ENCODE results near the gene GSC2. TPM values are rescaled to one million over a fixed set of nuclear protein-coding genes. Genes with fewer than 3 reads are reported as not detected.

Gene GSC2
- total RNA-seq (2021; fragmentation: NEBNext Ultra II Directional; extraction: Animal tissue kit (Norgen Biotek cat#: 25700)) (0.42 and 0.48 TPM in 2 replicates), polyA plus RNA-seq (2011; rRNA removed) (0.17 and 0.19 TPM in 2 replicates), polyA minus RNA-seq (2011; rRNA and poly(A)+ RNA removed) (not detected in 2 replicates)
- 0.08 TPM for polyA plus RNA-seq (2011; cell fraction: cytosol; rRNA removed)
- not detected for polyA plus RNA-seq (2011; cell fraction: nucleus; rRNA removed)
- polyA plus RNA-seq (2012, experiment 1 of 2), result 0.31 TPM in 2 of 4 replicates, not detected in the others
- polyA plus RNA-seq (2012, experiment 2 of 2), result not detected
- 0.04 TPM for polyA plus RNA-seq (2013, experiment 1 of 2)
- polyA plus RNA-seq (2013, experiment 2 of 2), result 0.09 TPM
- polyA minus RNA-seq (2011; cell fraction: cytosol; rRNA and poly(A)+ RNA removed), result not detected
- not detected for polyA minus RNA-seq (2011; cell fraction: nucleus; rRNA and poly(A)+ RNA removed)
- long read RNA-seq, experiment 1, partial matches to known transcripts, result 1 of 2 reads
- long read RNA-seq, experiment 1, other reads (novel, unspliced or antisense), result 1 of 2 reads
- long read RNA-seq, experiment 2, result 0 reads

- no peak within 1 kb of the TSS; a peak in 1 of 7 replicates for H3K9ac ChIP-seq (replicated peaks in 1 of 4; ENCODE audit: extremely low read depth in 1 of 4, low read depth in 3 of 4, low read length in 3 of 4)
- no peak within 1 kb of the TSS for H3K4ac ChIP-seq (replicated peaks; ENCODE audit: insufficient read length, low read depth, low read length)
- FAIRE-seq (no peak), DNase-seq (ENCODE audit: low read depth in 1 of 2, low spot score in 2 of 2) (peak in 1 of 2 experiments; percentile 55)
- no peak within 1 kb of the TSS for H3K23ac ChIP-seq (ENCODE audit: insufficient read length)
- H3K36me3 ChIP-seq (ENCODE audit: control insufficient read depth in 2 of 4, insufficient read depth in 4 of 4, low read length in 3 of 4), result peaks cover 0 to 12% (median 0%) of the 10 kb centered on the region in 4 experiments; a peak in 1 of 8 replicates
- H2AK5ac ChIP-seq (ENCODE audit: low read depth, low read length), result no peak within 1 kb of the TSS
- peak within 1 kb of the TSS; percentile 65; the same call in 1 of the 2 replicates for H2AFZ ChIP-seq (ENCODE audit: low read length)
- no peak within 1 kb of the TSS for H2BK15ac ChIP-seq (ENCODE audit: low read length)
- H2BK20ac ChIP-seq (ENCODE audit: low read length), result no peak within 1 kb of the TSS
- H2BK5ac ChIP-seq (ENCODE audit: low read depth, low read length), result no peak within 1 kb of the TSS
- no peaks in the 10 kb centered on the region for H3K79me1 ChIP-seq (ENCODE audit: low read depth, low read length)
- no peak within 1 kb of the TSS for H3K14ac ChIP-seq (ENCODE audit: insufficient read length)
- peak within 1 kb of the TSS; percentile 3 to 53 (median 14); a peak in 7 of 8 replicates for H3K4me3 ChIP-seq (ENCODE audit: extremely low read depth in 1 of 4, insufficient read depth in 2 of 4, low read depth in 3 of 4, low read length in 4 of 4)
- CTCF ChIA-PET (ENCODE audit: partially characterized antibody), result no interaction called here
- H3K9me3 ChIP-seq (ENCODE audit: insufficient read depth in 2 of 2, low read depth in 1 of 2, low read length in 1 of 2), result 0 out of 4 replicates have a peak, but pooled peaks cover 0 to 6% of the 10 kb centered on the region in 2 experiments
- no peak within 1 kb of the TSS for H4K91ac ChIP-seq (replicated peaks; ENCODE audit: insufficient read length, low read length)
- H3K23me2 ChIP-seq (ENCODE audit: low read depth, low read length), result peaks cover 7% of the 10 kb centered on the region; the same call in 1 of the 2 replicates
- H3K27ac ChIP-seq (ENCODE audit: low read depth, low read length), result no peak within 1 kb of the TSS
- WGBS, 2 experiments (ENCODE audit: extremely low coverage in 1 of 2, insufficient coverage in 1 of 2, insufficient read length in 1 of 2, insufficient replicate concordance in 2 of 2, low coverage in 1 of 2, low lambda C conversion rate in 2 of 2, missing lambda C conversion rate in 1 of 2), result 8% methylated on average over 15 of the region's 59 CpGs; no CpG with 5 or more reads in 1 of the 2 experiments
- H3K56ac ChIP-seq (replicated peaks; ENCODE audit: insufficient read length, low read depth, low read length), result no peak within 1 kb of the TSS
- H2BK12ac ChIP-seq (ENCODE audit: low read depth, low read length), result peak within 1 kb of the TSS; percentile 75; the same call in 1 of the 2 replicates
- no peak within 1 kb of the TSS for H2BK120ac ChIP-seq (replicated peaks; ENCODE audit: low read depth, low read length)
- peaks cover 2 to 12% of the 10 kb centered on the region in 2 experiments for H4K20me1 ChIP-seq (replicated peaks in 1 of 2; ENCODE audit: control insufficient read depth in 1 of 2, insufficient read depth in 2 of 2, low read length in 2 of 2)
- peaks cover 0 to 7% (median 5%) of the 10 kb centered on the region in 4 experiments; a peak in 5 of 7 replicates for H3K4me1 ChIP-seq (replicated peaks in 1 of 4; ENCODE audit: control insufficient read depth in 3 of 4, insufficient read depth in 4 of 4, low read length in 3 of 4)
- peaks cover 52 to 71% (median 62%) of the 10 kb centered on the region in 4 experiments for H3K27me3 ChIP-seq (replicated peaks in 1 of 4; ENCODE audit: control insufficient read depth in 3 of 4, extremely low read depth in 1 of 4, insufficient read depth in 3 of 4, low read length in 3 of 4)
- POLR2A ChIA-PET (ENCODE audit: partially characterized antibody), result interaction anchor here (2.0 kb wide), 1 partner anchor 9 kb away, joined by 4 read pairs; no protein-coding TSS in a partner anchor
- H3K4me2 ChIP-seq (ENCODE audit: insufficient read depth in 1 of 2, low read depth in 2 of 2, low read length in 2 of 2), result peak within 1 kb of the TSS; percentile 40 to 71
- no peaks in the 10 kb centered on the region for H3K79me2 ChIP-seq (ENCODE audit: control insufficient read depth in 1 of 2, insufficient read depth in 2 of 2, low read length in 2 of 2)
- no peak within 1 kb of the TSS; the same call in 1 of the 2 replicates for H3K18ac ChIP-seq (ENCODE audit: extremely low read depth, low read length)
- no peak within 1 kb of the TSS for H4K5ac ChIP-seq (ENCODE audit: insufficient read length, low read depth, low read length)
- H4K8ac ChIP-seq (ENCODE audit: extremely low read depth, insufficient read depth, low read length), result peak within 1 kb of the TSS; percentile 85
Measured at GRCh38 chr22:19149991-19150390, at the start of gene GSC2. GSC2 (minus strand) TSS chr22:19150292; CDS start chr22:19150283, 9 bp downstream.

Data from H1 (cell line).